A549 (cell line): ENCODE results near the gene LBHD2.
A peak's percentile ranks its signal among the peaks of the same experiment; 100 is the strongest.

Source experiments
- CHD4 ChIP-seq: fragments of 200-600 bp; sonication (generic); IDR thresholded peaks from 2 replicates; pipeline ENCODE4 v1.6.1; 2016; ENCODE audit warnings: antibody characterized with exemption, mild to moderate bottlenecking, borderline replicate concordance
- CTCF ChIP-seq: fragments of >200 bp; sonication (Bioruptor Twin); formaldehyde crosslinking; IDR thresholded peaks from 3 replicates; pipeline ENCODE4 v1.5.1; 2016
- MYC ChIP-seq: IDR thresholded peaks from 2 replicates; pipeline ENCODE4 v1.6.1; 2012; ENCODE audit warnings: mild to moderate bottlenecking, inconsistent platforms, low read length, improper control_type of control experiment, borderline replicate concordance
- TF ChIP-seq, protein P1 (sequence below): fragments of >200 bp; sonication (Bioruptor Twin); formaldehyde crosslinking; IDR thresholded peaks from 3 replicates; pipeline ENCODE4 v1.6.1; 2016

GRCh38 chr14:103121846-103122584 lies 38.0 kb downstream of the LBHD2 start:
- TF ChIP-seq CTCF = no peak
- no peak for TF ChIP-seq CHD4
- TF ChIP-seq MYC = 0 out of 2 replicates have a peak, but pooled peaks have one; percentile 10
- TF ChIP-seq, protein P1, sequence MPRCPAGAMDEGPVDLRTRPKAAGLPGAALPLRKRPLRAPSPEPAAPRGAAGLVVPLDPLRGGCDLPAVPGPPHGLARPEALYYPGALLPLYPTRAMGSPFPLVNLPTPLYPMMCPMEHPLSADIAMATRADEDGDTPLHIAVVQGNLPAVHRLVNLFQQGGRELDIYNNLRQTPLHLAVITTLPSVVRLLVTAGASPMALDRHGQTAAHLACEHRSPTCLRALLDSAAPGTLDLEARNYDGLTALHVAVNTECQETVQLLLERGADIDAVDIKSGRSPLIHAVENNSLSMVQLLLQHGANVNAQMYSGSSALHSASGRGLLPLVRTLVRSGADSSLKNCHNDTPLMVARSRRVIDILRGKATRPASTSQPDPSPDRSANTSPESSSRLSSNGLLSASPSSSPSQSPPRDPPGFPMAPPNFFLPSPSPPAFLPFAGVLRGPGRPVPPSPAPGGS = peak; percentile 22; the same call in 1 of the 3 replicates
